Measurements from ENCODE around the gene LDLRAD3.

Gene LDLRAD3

DNA sequence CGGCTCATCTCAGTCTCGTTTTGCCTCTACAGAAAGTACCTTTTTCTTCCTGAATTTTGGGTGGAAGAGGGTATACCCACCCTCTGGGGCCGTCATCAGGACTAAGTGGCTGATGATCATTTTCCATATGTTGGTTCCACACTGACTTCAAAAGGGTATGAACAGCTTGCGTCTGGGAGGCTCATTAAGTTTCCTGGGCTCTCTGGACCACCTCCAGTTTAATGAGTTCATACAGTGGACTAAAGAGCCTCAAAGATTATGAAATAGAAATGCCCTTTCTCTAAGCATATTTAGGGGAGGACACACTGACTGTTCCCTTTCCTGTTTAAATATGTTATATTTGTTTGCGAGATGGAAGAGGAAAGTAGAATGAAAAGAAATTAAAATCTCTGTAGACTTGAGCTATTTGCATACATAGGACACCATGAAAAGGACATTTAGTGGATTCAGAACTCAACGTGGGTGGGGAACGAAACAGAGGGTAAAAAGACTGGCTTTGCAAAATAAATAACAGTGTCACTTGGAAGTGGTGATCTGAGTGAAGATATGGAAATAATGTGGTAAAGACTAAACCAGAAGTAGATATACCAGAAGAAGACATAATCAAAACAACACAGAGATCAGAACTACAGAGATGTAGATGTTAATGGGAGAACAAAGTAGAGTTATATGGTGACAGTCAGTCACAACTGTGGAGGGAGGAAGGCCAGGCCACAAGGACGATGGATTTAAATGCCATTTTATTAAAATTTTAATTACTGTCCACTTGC is 18.7 kb downstream of the LDLRAD3 start:
- DNase-seq = no peak

DNA sequence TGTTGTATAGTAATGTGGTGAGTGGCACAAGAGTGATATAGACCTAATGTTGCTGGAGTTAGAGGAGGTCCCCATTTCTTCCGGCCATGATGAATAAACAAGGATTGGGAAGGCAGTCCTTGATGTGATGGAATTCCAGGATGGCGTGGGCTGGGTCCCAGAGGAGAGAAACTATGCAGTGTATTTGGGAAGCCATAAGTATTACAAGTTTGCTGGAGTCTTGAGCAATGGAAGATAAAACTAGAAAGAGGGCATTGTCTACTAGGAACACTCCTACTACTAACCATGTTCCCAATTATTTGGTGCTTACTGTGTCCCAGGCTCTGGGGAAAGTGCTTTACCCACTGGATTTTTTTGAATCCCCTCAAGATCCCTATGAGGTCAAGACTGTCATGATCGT is 20.0 kb downstream of the LDLRAD3 start:
- no peak for DNase-seq

DNA sequence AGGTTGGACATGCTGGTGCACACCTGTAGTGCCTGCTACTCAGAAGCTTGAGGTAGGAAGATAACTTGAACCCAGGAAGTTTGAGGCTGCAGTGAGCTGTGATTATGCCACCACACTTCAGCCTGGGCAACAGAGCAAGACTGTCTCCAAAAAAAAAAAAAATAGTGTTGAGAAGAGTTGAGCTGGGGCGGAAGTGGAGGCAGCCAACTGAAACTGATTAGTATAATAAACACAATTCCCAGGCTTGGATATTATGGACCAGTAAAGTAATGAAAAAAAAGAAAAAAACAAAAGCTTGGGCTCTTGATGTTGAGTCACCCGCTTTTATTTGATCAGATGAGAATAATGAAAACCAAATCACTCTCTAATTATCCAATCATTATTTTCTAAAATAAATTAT is 21.0 kb downstream of the LDLRAD3 start:
- DNase-seq = no peak

DNA sequence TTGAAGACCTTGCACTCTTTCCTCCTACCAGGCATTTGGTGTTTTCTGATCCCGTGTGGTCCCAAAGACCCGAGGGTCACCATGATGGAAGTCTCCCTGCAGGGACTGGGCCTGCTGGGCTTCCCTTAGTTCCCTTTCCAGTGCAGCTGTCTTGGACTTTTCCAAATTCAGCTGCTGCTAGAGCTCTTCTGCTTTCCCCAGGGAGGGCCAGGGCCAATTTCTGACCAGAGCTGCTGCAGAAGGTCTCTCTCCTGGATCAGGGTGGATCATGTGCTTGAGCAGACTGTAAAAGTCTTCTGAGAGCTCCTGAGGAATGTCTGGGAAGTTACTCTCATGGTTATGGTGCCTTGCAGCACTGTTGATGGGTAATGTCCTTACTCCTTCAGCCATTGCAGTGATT is 23.2 kb downstream of the LDLRAD3 start:
- no peak for DNase-seq

DNA sequence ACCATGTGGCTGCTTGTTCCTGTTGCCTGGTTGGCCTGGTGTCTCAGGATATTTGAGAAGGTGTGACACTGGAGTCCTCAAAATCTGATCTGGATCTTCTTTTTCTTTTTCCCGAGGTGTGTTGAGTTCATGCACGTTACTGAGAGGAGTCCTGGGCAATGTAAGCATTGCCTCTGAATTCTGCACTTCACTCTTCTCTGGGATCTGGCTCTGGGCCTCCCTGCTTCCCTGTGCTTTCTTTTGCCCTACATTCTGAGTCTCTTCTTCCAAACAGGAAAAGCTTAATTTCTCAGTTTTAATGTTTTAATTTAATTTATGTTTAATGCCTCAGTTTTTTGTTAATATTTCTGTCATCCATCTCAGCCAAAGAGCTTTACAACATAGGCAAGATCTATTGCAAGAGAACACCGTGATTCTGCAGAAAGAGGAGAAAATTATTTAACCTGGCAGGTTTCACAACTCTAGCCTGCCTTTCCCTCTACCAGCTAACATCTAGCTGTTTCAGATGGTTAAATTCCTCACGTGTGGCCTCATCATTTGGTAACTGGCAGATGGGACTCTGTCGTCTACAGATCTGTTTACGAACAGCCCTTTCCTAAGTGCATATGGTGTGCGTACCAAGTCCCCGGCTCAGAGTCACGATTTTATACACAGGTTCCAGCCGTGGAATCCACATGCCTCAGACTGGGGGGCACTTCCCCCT is 24.7 kb downstream of the LDLRAD3 start:
- no peak for DNase-seq

DNA sequence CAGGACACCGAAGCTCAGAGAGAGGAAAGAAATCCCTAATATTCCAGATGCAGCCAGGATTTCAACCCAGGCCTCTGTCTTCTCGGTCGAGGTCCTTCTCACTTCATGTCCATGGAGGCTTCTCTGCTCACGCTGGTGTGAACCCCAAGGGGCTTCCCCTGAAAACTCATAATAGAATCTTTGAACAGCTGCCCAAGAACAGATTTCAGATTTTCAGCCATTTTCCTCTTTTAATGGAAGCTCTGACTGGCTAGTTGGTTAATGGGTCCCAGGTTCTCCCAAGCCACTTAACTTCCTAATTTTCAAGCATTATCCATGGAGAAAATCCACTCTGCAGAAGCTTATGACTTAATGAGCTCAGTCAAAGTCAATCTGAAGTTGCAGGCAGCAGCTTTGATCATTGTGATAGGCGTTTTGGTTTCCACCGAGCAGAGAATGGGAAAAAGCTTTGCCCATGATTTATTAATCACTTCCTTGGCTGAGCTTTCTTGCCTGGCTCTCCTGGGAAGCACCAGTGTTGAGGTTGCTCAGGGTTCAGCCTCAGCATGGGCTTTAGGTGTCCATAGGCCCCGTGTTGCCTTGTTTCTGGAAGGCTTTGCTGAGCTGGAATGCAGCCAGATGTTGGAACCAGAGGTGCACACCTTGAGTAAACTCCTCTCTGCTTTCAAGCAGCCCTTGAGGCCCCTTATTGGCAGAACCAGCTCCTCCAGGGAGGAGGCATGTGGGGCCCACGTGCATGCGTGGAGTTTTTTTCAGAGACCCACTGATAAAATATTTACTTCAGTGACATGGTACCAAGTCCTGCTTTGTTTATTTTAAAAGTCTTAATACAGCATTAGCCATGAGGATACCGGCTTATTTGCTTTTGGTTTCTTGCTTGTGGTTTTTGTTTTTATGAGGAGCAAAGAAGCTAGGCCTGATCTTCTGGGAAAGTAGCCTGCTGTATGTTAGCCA is 25.5 kb downstream of the LDLRAD3 start:
- DNase-seq = no peak

DNA sequence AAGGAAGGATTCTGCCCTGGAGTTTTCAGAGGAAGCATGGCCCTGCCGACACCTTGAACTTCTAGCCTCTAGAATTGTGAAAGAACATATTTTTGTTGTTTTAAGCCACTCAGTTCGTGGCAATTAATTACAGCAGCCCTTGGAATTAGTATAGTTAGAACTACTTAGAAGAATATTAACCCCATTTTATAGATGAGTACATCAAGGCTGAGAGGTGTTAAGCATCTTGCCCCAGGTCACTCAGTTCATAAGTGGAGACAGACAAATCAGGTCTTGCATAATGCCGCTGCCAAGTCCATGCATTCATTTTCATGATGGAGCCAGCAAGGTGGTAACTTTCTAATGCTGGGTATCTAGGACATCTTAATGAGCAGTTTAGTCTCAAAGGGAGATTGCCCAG is 26.6 kb downstream of the LDLRAD3 start:
- DNase-seq = no peak

DNA sequence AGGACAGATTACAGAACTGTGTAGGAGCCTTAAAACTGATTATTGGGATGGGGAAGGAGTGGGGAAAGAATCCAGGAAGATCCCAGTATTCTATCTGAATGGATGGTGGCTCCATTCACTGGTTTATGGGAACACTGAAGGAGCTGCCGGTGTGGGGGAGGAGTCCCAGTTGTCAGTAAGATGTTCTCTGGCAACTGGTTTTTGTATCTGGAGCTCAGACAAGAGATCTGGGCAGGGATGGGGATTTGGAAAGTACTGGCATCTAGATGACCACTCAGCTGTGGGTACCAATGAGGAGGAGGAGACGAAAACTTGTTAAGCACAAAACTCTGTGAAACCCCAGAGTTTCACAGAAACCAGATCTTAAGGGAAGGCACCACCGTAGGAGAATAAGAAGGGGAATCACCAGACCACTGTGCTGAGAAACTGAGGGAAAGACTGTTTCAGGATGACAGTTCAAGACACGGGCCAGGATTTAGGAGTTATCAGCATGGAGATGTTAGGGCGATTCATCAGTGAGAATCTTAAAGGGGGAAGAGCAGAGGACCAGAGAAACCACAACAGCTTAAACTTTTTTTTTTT is 28.1 kb downstream of the LDLRAD3 start:
- DNase-seq = no peak

DNA sequence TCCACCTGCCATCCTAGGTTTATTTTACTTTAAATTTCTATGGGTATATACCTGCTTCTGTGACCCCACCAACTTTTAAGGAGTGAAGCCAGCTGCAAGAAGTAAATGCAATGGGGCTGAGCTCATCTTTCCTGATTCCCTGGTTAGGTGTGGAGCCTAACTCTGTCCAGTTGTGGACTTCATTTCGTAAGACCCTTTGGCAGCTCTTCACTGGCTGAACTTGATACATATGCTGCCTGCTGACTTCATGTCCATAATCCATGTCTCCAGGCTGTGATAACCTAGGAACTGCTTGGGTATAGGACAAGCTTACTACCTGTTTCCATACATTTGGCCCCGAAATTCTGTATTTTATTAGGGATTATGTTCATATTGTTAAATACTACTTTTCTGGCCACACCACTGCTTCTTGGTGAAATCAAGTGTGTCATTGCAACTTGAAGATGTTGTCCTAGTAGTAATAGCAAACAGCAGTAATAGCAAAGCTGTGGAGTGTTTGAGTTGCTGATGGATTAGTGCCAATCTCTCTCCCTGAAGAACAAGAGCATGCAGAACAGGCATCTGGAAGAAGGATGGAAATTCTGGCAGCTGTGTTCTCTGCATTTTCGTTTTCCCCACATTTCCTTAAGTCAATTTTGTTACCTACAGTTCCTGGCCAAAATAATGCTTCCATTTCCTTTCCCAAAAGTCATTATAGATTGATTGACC is 31.2 kb downstream of the LDLRAD3 start:
- no peak for DNase-seq

DNA sequence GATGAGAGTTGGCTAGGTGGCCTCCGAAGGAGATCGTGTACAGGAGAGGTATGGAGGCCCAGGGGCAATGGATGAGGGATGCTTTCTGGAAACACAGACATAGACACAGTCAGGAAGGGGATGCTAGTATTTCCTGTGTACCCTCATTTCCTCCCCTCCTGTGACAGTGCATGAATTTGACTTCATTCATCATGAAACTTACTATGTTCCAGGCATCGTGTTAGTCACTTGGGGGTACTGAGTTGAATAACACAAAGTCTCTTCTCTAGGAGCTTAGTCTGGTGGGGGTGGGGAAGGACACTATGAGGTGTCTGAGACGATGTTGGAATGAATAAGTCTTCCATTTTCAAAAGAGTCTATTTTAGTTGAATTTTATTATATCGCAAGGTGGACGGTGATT is 32.6 kb downstream of the LDLRAD3 start:
- no peak for DNase-seq

DNA sequence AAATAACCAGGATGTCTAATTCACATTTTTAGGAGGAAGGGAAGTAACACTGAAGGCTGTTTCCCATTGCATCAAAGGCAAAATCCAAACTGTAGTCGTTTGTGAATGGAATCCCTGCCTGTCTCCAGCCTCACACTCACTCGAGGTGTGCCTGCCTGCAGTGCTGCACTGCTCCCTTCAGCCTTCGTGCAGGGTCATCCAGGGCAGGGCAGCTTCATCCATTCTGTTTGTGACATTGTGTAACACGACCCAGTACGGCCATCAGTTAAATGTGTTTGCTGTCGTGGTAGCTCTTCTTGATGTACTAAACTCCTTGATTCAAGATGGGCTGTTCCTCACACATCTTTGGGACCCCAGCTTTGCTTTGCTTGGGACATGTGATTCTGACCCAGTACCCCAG is 34.3 kb downstream of the LDLRAD3 start:
- DNase-seq = no peak

DNA sequence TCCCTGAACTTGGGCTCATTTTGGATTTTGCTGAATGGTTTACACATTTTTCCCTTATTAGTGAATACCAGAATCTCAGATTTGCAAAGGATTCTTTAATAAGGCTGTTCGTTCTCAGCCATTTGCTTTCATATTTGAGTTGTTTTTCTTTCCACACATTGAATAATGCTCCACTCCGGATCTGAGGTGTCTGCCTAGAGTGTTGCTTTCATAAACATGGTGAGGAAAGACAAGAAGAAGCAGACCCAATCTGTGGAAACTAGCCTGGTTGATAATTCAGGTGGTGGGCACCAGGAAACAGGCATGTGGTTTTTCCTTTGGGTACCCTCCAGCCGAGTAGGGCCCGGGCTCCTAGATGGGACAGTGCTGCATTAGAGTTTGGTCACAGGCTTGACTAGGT is 35.0 kb downstream of the LDLRAD3 start:
- DNase-seq = no peak

DNA sequence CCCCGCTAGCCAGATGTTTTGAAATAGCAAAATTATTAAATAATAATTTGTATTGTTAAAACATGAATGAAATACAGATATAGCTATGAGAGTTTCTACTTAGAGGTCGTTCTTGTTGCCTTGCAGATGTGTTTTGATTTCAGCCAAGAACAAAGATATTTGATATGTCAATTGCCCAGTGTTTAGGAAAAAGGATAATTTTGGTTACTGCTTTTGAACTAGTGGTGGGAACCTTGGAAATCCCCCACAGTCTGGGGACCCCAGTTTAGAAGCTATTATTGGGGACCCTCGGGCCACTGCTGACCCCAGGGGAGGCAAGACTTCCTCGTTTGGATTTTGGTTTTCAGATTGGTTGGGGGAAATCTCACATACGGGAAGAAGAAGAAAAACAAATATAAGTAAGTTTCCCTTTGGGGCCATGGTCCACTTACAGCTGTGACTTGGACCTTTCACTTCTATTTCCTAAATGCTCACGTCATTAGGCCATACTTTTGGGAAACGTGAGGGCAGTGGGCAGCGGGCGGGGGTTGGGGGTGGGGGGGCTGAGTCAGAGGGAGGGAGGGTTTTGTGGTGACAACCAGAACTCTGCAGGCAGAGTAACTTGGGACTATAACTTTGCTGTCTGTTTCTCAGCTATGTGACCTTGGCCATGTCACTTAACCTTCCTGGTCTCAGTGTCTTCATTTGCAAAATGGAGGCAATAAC is 37.0 kb downstream of the LDLRAD3 start:
- no peak for DNase-seq

DNA sequence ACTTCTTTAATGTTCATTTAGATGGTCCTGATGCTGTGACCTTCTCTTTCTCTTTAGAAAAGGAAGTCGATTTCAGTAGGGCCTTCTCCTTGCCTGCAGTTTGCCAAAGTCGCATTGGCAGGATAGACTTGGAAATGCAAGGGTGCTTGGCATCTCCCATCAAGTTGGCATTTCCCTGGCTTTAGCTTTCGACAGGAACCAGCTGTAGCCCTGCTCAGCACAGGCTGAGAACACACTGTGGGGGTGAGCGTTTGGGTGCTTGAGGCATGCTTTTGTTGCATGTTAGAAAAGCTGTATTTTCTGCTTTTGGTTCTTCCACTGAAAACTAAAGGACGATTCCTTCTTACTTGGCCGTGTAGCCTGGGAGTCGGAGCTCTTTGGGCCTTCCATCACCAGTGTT is 37.7 kb downstream of the LDLRAD3 start:
- no peak for DNase-seq

DNA sequence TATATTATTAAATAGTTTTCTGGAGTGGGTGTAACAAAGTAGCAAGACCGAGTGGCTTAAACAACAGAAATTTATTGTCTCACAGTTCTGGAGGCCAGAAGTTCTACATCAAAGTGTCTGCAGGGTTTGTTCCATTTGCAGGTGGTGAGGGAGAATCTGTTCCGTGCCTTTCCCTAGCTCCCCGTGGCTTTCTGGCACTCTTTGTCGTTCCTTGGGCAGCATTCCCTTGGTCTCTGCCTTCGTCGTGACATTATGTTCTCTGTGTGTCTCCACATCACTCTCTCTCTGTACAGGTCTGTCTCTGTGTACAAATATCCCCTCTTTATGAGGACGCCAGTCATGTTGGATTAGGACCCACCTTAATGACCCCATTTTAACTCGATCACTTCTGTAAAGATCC is 38.2 kb downstream of the LDLRAD3 start:
- no peak for DNase-seq

DNA sequence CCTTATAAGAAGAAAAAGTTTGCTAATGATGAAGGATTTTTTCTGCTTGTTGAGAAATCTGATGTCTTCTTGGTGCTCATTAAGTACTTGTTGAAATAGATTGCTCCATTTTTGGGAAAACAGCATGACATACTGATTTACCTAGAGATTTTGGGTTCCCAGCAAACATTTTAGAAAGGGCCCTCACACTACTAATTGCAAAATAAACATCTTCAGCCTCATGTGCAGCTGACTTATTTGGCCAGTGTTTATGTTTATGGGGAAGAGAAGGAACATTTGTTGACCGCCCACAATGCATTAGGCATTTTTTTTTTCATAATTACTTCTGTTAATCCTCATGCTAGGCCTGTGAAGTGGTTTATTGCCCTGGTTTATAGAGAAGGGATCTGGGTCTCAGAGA is 40.1 kb downstream of the LDLRAD3 start:
- DNase-seq = no peak

DNA sequence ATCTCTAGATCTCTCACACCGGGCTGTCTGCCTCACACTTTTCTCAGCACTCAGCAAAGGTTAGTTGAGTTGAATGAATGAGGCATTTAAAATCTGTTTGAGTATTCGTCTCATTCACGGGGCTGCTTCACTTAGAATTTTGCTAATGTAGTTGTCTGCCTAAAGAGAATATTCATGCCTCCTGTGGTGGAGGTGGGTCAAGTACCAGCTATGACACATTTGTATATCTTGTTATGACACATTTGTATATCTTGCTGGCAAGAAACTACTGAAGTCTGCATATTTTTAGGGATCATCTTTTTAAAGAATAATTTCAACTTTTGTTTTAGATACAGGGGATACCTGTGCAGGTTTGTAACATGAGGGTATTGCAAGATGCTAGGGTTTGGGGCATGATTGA is 43.1 kb downstream of the LDLRAD3 start:
- DNase-seq = no peak

DNA sequence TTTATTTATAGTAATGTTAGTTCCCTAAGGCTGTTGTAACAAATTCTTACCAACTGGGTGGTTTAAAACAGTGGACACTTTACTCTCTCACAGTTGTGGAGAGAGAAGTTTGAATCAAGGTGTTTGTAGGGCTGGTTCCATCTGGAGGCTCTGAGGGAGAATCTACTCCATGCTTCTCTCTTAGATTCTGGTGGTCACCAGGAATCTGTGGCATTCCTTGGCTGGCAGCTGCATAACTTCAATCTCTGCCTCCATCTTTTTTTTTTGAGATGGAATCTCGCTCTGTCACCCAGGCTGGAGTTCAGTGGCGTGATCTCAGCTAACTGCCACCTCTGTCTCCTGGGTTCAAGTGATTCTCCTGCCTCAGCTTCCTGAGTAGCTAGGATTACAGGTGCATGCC is 46.3 kb downstream of the LDLRAD3 start:
- DNase-seq = no peak

DNA sequence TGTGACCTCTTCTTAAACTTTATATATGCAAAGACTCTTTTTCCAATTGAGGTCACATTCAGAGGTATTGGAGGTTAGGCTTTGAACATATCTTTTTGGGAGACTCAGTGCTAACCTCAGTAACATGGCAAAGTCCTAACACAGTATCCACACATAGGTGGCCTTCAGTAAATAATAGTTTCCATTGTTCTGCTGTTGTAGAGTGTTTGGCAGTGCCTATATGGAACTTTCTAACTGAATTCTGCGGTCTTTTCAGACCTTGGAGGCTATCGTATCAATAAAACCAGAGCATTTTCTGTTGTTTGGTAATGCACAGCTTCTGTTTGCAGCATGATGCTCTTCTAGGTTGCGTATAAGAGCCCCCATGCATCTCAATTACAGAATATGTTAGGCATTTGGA is 47.0 kb downstream of the LDLRAD3 start:
- no peak for DNase-seq

DNA sequence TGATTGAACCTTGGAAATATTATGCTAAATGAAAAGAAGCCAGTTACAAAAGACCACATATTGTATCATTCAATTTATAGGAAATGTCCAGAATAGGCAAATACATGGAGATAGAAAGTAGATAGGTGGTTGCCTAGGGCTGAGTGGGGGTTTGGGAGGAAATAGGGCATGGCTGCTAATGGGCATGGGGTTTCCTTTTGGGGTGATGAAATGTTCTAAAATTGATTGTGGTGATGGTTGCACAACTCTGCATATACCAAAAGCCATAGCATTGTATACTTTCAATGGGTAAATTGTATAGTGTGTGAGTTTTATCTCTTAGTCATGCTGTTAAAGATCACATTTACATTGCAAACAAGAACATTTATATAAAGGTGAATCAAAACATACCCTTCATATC is 48.7 kb downstream of the LDLRAD3 start:
- DNase-seq = peak; percentile 73

DNA sequence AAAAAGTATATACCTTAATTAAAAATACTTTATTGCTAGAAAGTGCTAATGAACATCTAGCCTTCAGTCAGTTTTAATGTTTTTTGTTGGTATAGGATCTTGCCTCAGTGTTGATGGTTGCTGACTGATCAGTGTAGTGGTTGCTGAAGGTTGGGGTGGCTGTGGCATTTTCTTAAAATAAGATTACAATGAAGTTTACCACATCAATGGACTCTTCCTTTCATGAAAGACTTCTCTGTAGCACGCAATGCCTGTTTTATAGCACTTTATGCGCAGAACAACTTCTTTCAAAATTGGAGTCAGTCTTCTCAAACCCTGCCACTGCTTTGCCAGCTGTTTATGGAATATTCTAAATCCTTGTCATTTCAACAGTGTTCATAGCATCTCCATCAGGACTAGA is 50.6 kb downstream of the LDLRAD3 start:
- DNase-seq = no peak
